Upper lobe of right lung (tissue), 1 donor: Measurements from ENCODE around the gene BLNK. TPM values are rescaled to one million over a fixed set of nuclear protein-coding genes. Genes with fewer than 3 reads are reported as not detected.

ENCODE experiments used
- total RNA-seq: library from RNA; stranded (reverse); fragmentation: NEBNext Ultra II Directional; extraction: Animal tissue kit (Norgen Biotek cat#: 25700); gene quantifications from one replicate; pipeline ENCODE4 v1.2.1, GENCODE V29; 2021
- donor health status: DM: no; HTN: yes; CAD: no; lungs with severe emphysema.

The BLNK gene
- total RNA-seq, 1 donor from 2014 or later = 8.8 TPM

Other genes starting within 250 kb of the BLNK start
- 8.4 TPM for gene CCNJ, start 228.0 kb downstream of the BLNK start, total RNA-seq
- gene ZNF518A, start 141.3 kb downstream of the BLNK start, total RNA-seq = 17.9 TPM
- not detected for gene DNTT, start 32.9 kb upstream of the BLNK start, total RNA-seq
- not detected for gene OPALIN, start 87.4 kb upstream of the BLNK start, total RNA-seq
- not detected for gene TLL2, start 242.4 kb upstream of the BLNK start, total RNA-seq